ENCODE measurements around the gene COMMD3. TPM values are rescaled to one million over a fixed set of nuclear protein-coding genes. Genes with fewer than 3 reads are reported as not detected.

COMMD3 gene
- polyA plus RNA-seq, 3 donors: 44.9 to 140 (median 138) TPM

- Mint-ChIP-seq H3K36me3 (peaks cover 11 to 12% of the 10 kb centered on the region in 2 donors), H3K27me3 (ENCODE audit: low read depth in 3 of 3) (peaks cover 11 to 23% (median 13%) of the 10 kb centered on the region in 3 donors), H3K4me1 (peaks cover 39% of the 10 kb centered on the region), H3K4me3 (no peak overlapping the region), H3K27ac (no peak overlapping the region), H3K9me3 (peaks cover 0 to 9% (median 5%) of the 10 kb centered on the region in 7 donors)
- Histone ChIP-seq H3K36me3 (replicated peaks in 1 of 2; ENCODE audit: control insufficient read depth in 1 of 2, insufficient read depth in 2 of 2, low read length in 2 of 2) (no peaks in the 10 kb centered on the region), H4K20me1 (ENCODE audit: insufficient read depth, low read length) (no peaks in the 10 kb centered on the region), H2AFZ (ENCODE audit: insufficient read depth, low read depth, low read length, poor library complexity, severe bottlenecking) (no peak overlapping the region), H3K4me1 (ENCODE audit: control insufficient read depth in 1 of 2, insufficient read depth in 2 of 2, low read length in 2 of 2) (peaks cover 37 to 54% of the 10 kb centered on the region in 2 donors), H3K9me3 (replicated peaks in 1 of 2; ENCODE audit: control insufficient read depth in 1 of 2, insufficient read depth in 1 of 2, low read length in 2 of 2) (no peaks in the 10 kb centered on the region), H3K4me3 (replicated peaks in 1 of 3; ENCODE audit: low read depth in 2 of 3, low read length in 3 of 3) (peak overlapping the region in 1 of 3 experiments; percentile 91), H3K4me2 (replicated peaks; ENCODE audit: extremely low read depth, low read length, poor library complexity, severe bottlenecking) (peak overlapping the region; percentile 86), H3K27ac (ENCODE audit: low read depth in 1 of 2, low read length in 2 of 2) (no peak overlapping the region), H3K27me3 (ENCODE audit: control insufficient read depth in 2 of 2, insufficient read depth in 2 of 2, low read length in 2 of 2) (peaks cover 9 to 20% of the 10 kb centered on the region in 2 donors), H3K9ac (ENCODE audit: insufficient read depth, low read length, poor library complexity, severe bottlenecking) (no peak overlapping the region), H3K79me2 (ENCODE audit: insufficient read depth, low read length) (peaks cover 23% of the 10 kb centered on the region)
- intact Hi-C loops (cut with micrococcal nuclease): loop anchor here (2.0 to 10.0 kb wide), 4 partner anchors 63 to 315 kb away; partner anchors contain the start of gene DNAJC1 (in 1 of the 2)
- TF ChIP-seq CTCF (IDR thresholded peaks at IDR 0.05): no peak
- WGBS (ENCODE audit: insufficient coverage): no CpG with 5 or more reads among the region's 6 CpGs
- no peak for DNase-seq
Measured at GRCh38 chr10:22317771-22318565, 1.8 kb downstream of the COMMD3 start.

GRCh38 chr10:22318772-22319171 lies 2.6 kb downstream of the COMMD3 start:
- no peak for DNase-seq
- intact Hi-C loops (cut with micrococcal nuclease): loop anchor here (5.0 to 10.0 kb wide), 3 partner anchors 64 to 86 kb away; no protein-coding TSS in a partner anchor
- Histone ChIP-seq H3K9me3 (replicated peaks in 1 of 2; ENCODE audit: control insufficient read depth in 1 of 2, insufficient read depth in 1 of 2, low read length in 2 of 2) (no peaks in the 10 kb centered on the region), H3K27me3 (ENCODE audit: control insufficient read depth in 2 of 2, insufficient read depth in 2 of 2, low read length in 2 of 2) (peaks cover 17 to 28% of the 10 kb centered on the region in 2 donors), H2AFZ (ENCODE audit: insufficient read depth, low read depth, low read length, poor library complexity, severe bottlenecking) (no peak overlapping the region), H3K79me2 (ENCODE audit: insufficient read depth, low read length) (peaks cover 25% of the 10 kb centered on the region), H3K27ac (ENCODE audit: low read depth in 1 of 2, low read length in 2 of 2) (no peak overlapping the region), H3K4me2 (replicated peaks; ENCODE audit: extremely low read depth, low read length, poor library complexity, severe bottlenecking) (no peak overlapping the region), H3K4me1 (ENCODE audit: control insufficient read depth in 1 of 2, insufficient read depth in 2 of 2, low read length in 2 of 2) (peaks cover 37 to 54% of the 10 kb centered on the region in 2 donors), H4K20me1 (ENCODE audit: insufficient read depth, low read length) (peaks cover 5% of the 10 kb centered on the region), H3K9ac (ENCODE audit: insufficient read depth, low read length, poor library complexity, severe bottlenecking) (no peak overlapping the region), H3K36me3 (replicated peaks in 1 of 2; ENCODE audit: control insufficient read depth in 1 of 2, insufficient read depth in 2 of 2, low read length in 2 of 2) (no peaks in the 10 kb centered on the region), H3K4me3 (replicated peaks in 1 of 3; ENCODE audit: low read depth in 2 of 3, low read length in 3 of 3) (no peak overlapping the region)
- no peak for TF ChIP-seq CTCF (IDR thresholded peaks at IDR 0.05)
- Mint-ChIP-seq H3K27me3 (ENCODE audit: low read depth in 3 of 3) (peaks cover 18 to 31% (median 21%) of the 10 kb centered on the region in 3 donors), H3K4me3 (peak overlapping the region in 1 of 2 donors; percentile 30), H3K4me1 (peaks cover 42% of the 10 kb centered on the region), H3K27ac (no peak overlapping the region), H3K9me3 (peaks cover 0 to 9% (median 5%) of the 10 kb centered on the region in 7 donors), H3K36me3 (peaks cover 14 to 19% of the 10 kb centered on the region in 2 donors)
- WGBS (ENCODE audit: insufficient coverage): no CpG with 5 or more reads among the region's 3 CpGs
